HEK293 (cell line): ENCODE results near the gene BTNL8.

Experiments
- EGR2 ChIP-seq: fragments of 450-650 bp; formaldehyde crosslinking; IDR thresholded peaks from 2 replicates; pipeline ENCODE4 v1.5.1; 2016; ENCODE audit warnings: low read depth, missing biosample characterization, missing genetic modification characterization
- GLI4 ChIP-seq: fragments of 450-650 bp; formaldehyde crosslinking; IDR thresholded peaks from 2 replicates; pipeline ENCODE4 v1.5.1; 2016; ENCODE audit warnings: missing biosample characterization, missing genetic modification characterization
- GLIS2 ChIP-seq: fragments of 450-650 bp; formaldehyde crosslinking; IDR thresholded peaks from 2 replicates; pipeline ENCODE4 v1.5.1; 2016; ENCODE audit warnings: missing biosample characterization, missing genetic modification characterization
- HOXC10 ChIP-seq: sonication (generic); formaldehyde crosslinking; IDR thresholded peaks from 2 replicates; pipeline ENCODE4 v1.8.1; 2023; ENCODE audit warnings: mild to moderate bottlenecking, missing genetic modification reagents
- IKZF3 ChIP-seq: fragments of 450-650 bp; IDR thresholded peaks from 2 replicates; pipeline ENCODE4 v1.5.0; 2018; ENCODE audit warnings: missing biosample characterization, mild to moderate bottlenecking, missing genetic modification characterization, moderate library complexity
- KLF10 ChIP-seq: fragments of 450-650 bp; IDR thresholded peaks from 2 replicates; pipeline ENCODE4 v1.5.1; 2018; ENCODE audit warnings: missing biosample characterization, mild to moderate bottlenecking, missing genetic modification characterization
- SP3 ChIP-seq: fragments of 450-650 bp; formaldehyde crosslinking; IDR thresholded peaks from 2 replicates; pipeline ENCODE4 v1.5.1; 2016; ENCODE audit warnings: missing biosample characterization, missing genetic modification characterization
- ZBTB17 ChIP-seq: fragments of 450-650 bp; formaldehyde crosslinking; IDR thresholded peaks from 2 replicates; pipeline ENCODE4 v1.5.1; 2016; ENCODE audit warnings: missing biosample characterization, missing genetic modification characterization
- ZBTB48 ChIP-seq: fragments of 450-650 bp; formaldehyde crosslinking; IDR thresholded peaks from 2 replicates; pipeline ENCODE4 v1.5.1; 2016; ENCODE audit warnings: missing biosample characterization, missing genetic modification characterization
- ZIC2 ChIP-seq: fragments of 450-650 bp; formaldehyde crosslinking; IDR thresholded peaks from 2 replicates; pipeline ENCODE4 v1.5.1; 2016; ENCODE audit warnings: missing biosample characterization, missing genetic modification characterization
- ZNF114 ChIP-seq: fragments of 450-650 bp; formaldehyde crosslinking; IDR thresholded peaks from 2 replicates; pipeline ENCODE4 v1.5.0; 2017; ENCODE audit warnings: missing biosample characterization, missing genetic modification characterization
- ZNF174 ChIP-seq: fragments of 450-650 bp; formaldehyde crosslinking; IDR thresholded peaks from 2 replicates; pipeline ENCODE4 v1.5.0; 2017; ENCODE audit warnings: missing biosample characterization, mild to moderate bottlenecking, missing genetic modification characterization
- ZNF175 ChIP-seq: fragments of 450-650 bp; formaldehyde crosslinking; IDR thresholded peaks from 2 replicates; pipeline ENCODE4 v1.5.1; 2016; ENCODE audit warnings: missing biosample characterization, missing genetic modification characterization
- ZNF184 ChIP-seq: fragments of 450-650 bp; IDR thresholded peaks from 2 replicates; pipeline ENCODE4 v1.5.1; 2018; ENCODE audit warnings: missing biosample characterization, mild to moderate bottlenecking, missing genetic modification characterization
- ZNF302 ChIP-seq: fragments of 450-650 bp; formaldehyde crosslinking; IDR thresholded peaks from 2 replicates; pipeline ENCODE4 v1.5.1; 2016; ENCODE audit warnings: missing biosample characterization, missing genetic modification characterization, low read depth
- ZNF324 ChIP-seq: fragments of 450-650 bp; formaldehyde crosslinking; IDR thresholded peaks from 2 replicates; pipeline ENCODE4 v1.5.1; 2016; ENCODE audit warnings: missing biosample characterization, missing genetic modification characterization
- ZNF335 ChIP-seq: fragments of 450-650 bp; formaldehyde crosslinking; conservative IDR thresholded peaks from 2 replicates; pipeline ENCODE4 v1.5.1; 2016; ENCODE audit warnings: missing biosample characterization, missing genetic modification characterization
- ZNF423 ChIP-seq: fragments of 450-650 bp; formaldehyde crosslinking; IDR thresholded peaks from 2 replicates; pipeline ENCODE4 v1.5.1; 2016; ENCODE audit warnings: missing biosample characterization, missing genetic modification characterization
- ZNF426 ChIP-seq: fragments of 450-650 bp; formaldehyde crosslinking; IDR thresholded peaks from 2 replicates; pipeline ENCODE4 v1.5.1; 2017; ENCODE audit warnings: missing biosample characterization, missing genetic modification characterization, mild to moderate bottlenecking, inconsistent platforms, moderate library complexity
- ZNF514 ChIP-seq: fragments of 450-650 bp; formaldehyde crosslinking; IDR thresholded peaks from 2 replicates; pipeline ENCODE4 v1.5.1; 2016; ENCODE audit warnings: missing biosample characterization, missing genetic modification characterization
- ZNF561 ChIP-seq: fragments of 450-650 bp; IDR thresholded peaks from 2 replicates; pipeline ENCODE4 v1.5.1; 2018; ENCODE audit warnings: missing biosample characterization, missing genetic modification characterization, borderline replicate concordance
- ZNF629 ChIP-seq: fragments of 450-650 bp; formaldehyde crosslinking; IDR thresholded peaks from 2 replicates; pipeline ENCODE4 v1.5.1; 2017; ENCODE audit warnings: missing biosample characterization, missing genetic modification characterization
- ZNF843 ChIP-seq: fragments of 450-650 bp; formaldehyde crosslinking; IDR thresholded peaks from 2 replicates; pipeline ENCODE4 v1.5.1; 2016; ENCODE audit warnings: missing biosample characterization, missing genetic modification characterization
- ZSCAN30 ChIP-seq: fragments of 450-650 bp; IDR thresholded peaks from 2 replicates; pipeline ENCODE4 v1.5.1; 2018; ENCODE audit warnings: missing biosample characterization, mild to moderate bottlenecking, missing genetic modification characterization, moderate library complexity
- ZSCAN5A ChIP-seq: fragments of 450-650 bp; formaldehyde crosslinking; IDR thresholded peaks from 2 replicates; pipeline ENCODE4 v1.5.1; 2016; ENCODE audit warnings: missing biosample characterization, missing genetic modification characterization
- TF ChIP-seq, protein P1 (sequence below): fragments of 450-650 bp; formaldehyde crosslinking; IDR thresholded peaks from 2 replicates; pipeline ENCODE4 v1.5.1; 2016; ENCODE audit warnings: missing biosample characterization, missing genetic modification characterization
- TF ChIP-seq, protein P2 (sequence below): fragments of 450-650 bp; formaldehyde crosslinking; IDR thresholded peaks from 2 replicates; pipeline ENCODE4 v1.5.1; 2017; ENCODE audit warnings: missing biosample characterization, missing genetic modification characterization
- TF ChIP-seq, protein P3 (sequence below): fragments of 450-650 bp; formaldehyde crosslinking; IDR thresholded peaks from 2 replicates; pipeline ENCODE4 v1.5.1; 2016; ENCODE audit warnings: missing biosample characterization, missing genetic modification characterization
- TF ChIP-seq, protein P4 (sequence below): fragments of 450-650 bp; formaldehyde crosslinking; IDR thresholded peaks from 2 replicates; pipeline ENCODE4 v1.5.1; 2016; ENCODE audit warnings: missing biosample characterization, missing genetic modification characterization, low read depth

Gene BTNL8

GRCh38 chr5:180860887-180861822 lies 37.8 kb upstream of the BTNL8 start, which contains the start of gene ZFP62 (continued):
- TF ChIP-seq ZNF174 (tag by site-specific recombination) (no peak), ZBTB48 (peak; percentile 78), ZNF843 (tag by site-specific recombination) (0 out of 2 replicates have a peak, but pooled peaks have one; percentile 10), ZNF514 (tag by site-specific recombination) (no peak), KLF10 (tag by site-specific recombination) (peak; percentile 52; the same call in 1 of the 2 replicates), ZBTB17 (tag by site-specific recombination) (0 out of 2 replicates have a peak, but pooled peaks have one; percentile 27), ZNF302 (tag by site-specific recombination) (no peak), ZIC2 (tag by site-specific recombination) (no peak), ZSCAN5A (tag by site-specific recombination) (0 out of 2 replicates have a peak, but pooled peaks have one; percentile 26), ZNF324 (tag by site-specific recombination) (peak; percentile 27; the same call in 1 of the 2 replicates), ZNF426 (tag by site-specific recombination) (no peak), SP3 (peak; percentile 78), EGR2 (tag by site-specific recombination) (peak; percentile 82), GLIS2 (tag by site-specific recombination) (peak; percentile 76), IKZF3 (tag by site-specific recombination) (peak; percentile 29; the same call in 1 of the 2 replicates), GLI4 (tag by site-specific recombination) (peak; percentile 85; the same call in 1 of the 2 replicates), ZNF335 (tag by site-specific recombination) (peak; percentile 90), ZNF114 (tag by site-specific recombination) (no peak), HOXC10 (CRISPR knock-in tag) (no peak), ZSCAN30 (peak; percentile 88; the same call in 1 of the 2 replicates), ZNF423 (no peak), ZNF561 (tag by site-specific recombination) (peak; percentile 17; the same call in 1 of the 2 replicates), ZNF629 (tag by site-specific recombination) (peak; percentile 18; the same call in 1 of the 2 replicates), ZNF175 (tag by site-specific recombination) (no peak), ZNF184 (tag by site-specific recombination) (no peak)
- TF ChIP-seq, protein P1, sequence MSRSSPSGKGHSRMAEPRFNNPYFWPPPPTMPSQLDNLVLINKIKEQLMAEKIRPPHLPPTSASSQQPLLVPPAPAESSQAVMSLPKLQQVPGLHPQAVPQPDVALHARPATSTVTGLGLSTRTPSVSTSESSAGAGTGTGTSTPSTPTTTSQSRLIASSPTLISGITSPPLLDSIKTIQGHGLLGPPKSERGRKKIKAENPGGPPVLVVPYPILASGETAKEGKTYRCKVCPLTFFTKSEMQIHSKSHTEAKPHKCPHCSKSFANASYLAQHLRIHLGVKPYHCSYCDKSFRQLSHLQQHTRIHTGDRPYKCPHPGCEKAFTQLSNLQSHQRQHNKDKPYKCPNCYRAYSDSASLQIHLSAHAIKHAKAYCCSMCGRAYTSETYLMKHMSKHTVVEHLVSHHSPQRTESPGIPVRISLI (tag by site-specific recombination) = no peak
- TF ChIP-seq, protein P2, sequence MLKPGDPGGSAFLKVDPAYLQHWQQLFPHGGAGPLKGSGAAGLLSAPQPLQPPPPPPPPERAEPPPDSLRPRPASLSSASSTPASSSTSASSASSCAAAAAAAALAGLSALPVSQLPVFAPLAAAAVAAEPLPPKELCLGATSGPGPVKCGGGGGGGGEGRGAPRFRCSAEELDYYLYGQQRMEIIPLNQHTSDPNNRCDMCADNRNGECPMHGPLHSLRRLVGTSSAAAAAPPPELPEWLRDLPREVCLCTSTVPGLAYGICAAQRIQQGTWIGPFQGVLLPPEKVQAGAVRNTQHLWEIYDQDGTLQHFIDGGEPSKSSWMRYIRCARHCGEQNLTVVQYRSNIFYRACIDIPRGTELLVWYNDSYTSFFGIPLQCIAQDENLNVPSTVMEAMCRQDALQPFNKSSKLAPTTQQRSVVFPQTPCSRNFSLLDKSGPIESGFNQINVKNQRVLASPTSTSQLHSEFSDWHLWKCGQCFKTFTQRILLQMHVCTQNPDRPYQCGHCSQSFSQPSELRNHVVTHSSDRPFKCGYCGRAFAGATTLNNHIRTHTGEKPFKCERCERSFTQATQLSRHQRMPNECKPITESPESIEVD (tag by site-specific recombination) = no peak
- TF ChIP-seq, protein P3, sequence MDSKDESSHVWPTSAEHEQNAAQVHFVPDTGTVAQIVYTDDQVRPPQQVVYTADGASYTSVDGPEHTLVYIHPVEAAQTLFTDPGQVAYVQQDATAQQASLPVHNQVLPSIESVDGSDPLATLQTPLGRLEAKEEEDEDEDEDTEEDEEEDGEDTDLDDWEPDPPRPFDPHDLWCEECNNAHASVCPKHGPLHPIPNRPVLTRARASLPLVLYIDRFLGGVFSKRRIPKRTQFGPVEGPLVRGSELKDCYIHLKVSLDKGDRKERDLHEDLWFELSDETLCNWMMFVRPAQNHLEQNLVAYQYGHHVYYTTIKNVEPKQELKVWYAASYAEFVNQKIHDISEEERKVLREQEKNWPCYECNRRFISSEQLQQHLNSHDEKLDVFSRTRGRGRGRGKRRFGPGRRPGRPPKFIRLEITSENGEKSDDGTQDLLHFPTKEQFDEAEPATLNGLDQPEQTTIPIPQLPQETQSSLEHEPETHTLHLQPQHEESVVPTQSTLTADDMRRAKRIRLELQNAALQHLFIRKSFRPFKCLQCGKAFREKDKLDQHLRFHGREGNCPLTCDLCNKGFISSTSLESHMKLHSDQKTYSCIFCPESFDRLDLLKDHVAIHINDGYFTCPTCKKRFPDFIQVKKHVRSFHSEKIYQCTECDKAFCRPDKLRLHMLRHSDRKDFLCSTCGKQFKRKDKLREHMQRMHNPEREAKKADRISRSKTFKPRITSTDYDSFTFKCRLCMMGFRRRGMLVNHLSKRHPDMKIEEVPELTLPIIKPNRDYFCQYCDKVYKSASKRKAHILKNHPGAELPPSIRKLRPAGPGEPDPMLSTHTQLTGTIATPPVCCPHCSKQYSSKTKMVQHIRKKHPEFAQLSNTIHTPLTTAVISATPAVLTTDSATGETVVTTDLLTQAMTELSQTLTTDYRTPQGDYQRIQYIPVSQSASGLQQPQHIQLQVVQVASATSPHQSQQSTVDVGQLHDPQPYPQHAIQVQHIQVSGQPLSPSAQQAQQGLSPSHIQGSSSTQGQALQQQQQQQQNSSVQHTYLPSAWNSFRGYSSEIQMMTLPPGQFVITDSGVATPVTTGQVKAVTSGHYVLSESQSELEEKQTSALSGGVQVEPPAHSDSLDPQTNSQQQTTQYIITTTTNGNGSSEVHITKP = peak; percentile 88
- TF ChIP-seq, protein P4, sequence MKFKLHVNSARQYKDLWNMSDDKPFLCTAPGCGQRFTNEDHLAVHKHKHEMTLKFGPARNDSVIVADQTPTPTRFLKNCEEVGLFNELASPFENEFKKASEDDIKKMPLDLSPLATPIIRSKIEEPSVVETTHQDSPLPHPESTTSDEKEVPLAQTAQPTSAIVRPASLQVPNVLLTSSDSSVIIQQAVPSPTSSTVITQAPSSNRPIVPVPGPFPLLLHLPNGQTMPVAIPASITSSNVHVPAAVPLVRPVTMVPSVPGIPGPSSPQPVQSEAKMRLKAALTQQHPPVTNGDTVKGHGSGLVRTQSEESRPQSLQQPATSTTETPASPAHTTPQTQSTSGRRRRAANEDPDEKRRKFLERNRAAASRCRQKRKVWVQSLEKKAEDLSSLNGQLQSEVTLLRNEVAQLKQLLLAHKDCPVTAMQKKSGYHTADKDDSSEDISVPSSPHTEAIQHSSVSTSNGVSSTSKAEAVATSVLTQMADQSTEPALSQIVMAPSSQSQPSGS (tag by site-specific recombination) = no peak
